Measurements from ENCODE around the gene NUDT15. TPM values are rescaled to one million over a fixed set of nuclear protein-coding genes. Genes with fewer than 3 reads are reported as not detected.

The NUDT15 gene
- total and polyA plus RNA-seq, 10 of the 15 experiments (the other 5 are each of a cell fraction or from before 2014, with no cell fraction given) = 11.4 to 26.7 (median 18.0) TPM

GRCh38 chr13:48074006-48074405 lies 36.5 kb downstream of the NUDT15 start (continued):
- no peak for TF ChIP-seq ZBTB33 (IDR thresholded peaks at IDR 0.05)
- no peak for TF ChIP-seq MXI1 (IDR thresholded peaks at IDR 0.05; ENCODE audit: low read depth, low read length)
- TF ChIP-seq ESRRA (IDR thresholded peaks at IDR 0.05; ENCODE audit: low read length) = no peak
- no peak for TF ChIP-seq SREBF1 (IDR thresholded peaks at IDR 0.05; ENCODE audit: low read length)
- no peak for TF ChIP-seq IRF5 (IDR thresholded peaks at IDR 0.05; ENCODE audit: borderline replicate concordance)
- no peak for TF ChIP-seq E4F1 (IDR thresholded peaks at IDR 0.05; ENCODE audit: borderline replicate concordance, partially characterized antibody)

Data from GM12878 (cell line).